H1 (cell line): ENCODE measurements around the gene ORMDL2. TPM values are rescaled to one million over a fixed set of nuclear protein-coding genes. Genes with fewer than 3 reads are reported as not detected.

Experiments
- CTCF ChIA-PET: fragments of 300-600 bp; sonication (Branson Sonifier 250); formaldehyde crosslinking; loops from one replicate; lab custom pipeline; 2021; ENCODE audit not compliant: partially characterized antibody; lab: Charles Lee
- POLR2A ChIA-PET: fragments of 300-600 bp; sonication (Branson Sonifier 250); formaldehyde crosslinking; loops from one replicate; lab custom pipeline; 2021; ENCODE audit warnings: inconsistent platforms; ENCODE audit not compliant: partially characterized antibody; lab: Charles Lee
- DNase-seq, 2 experiments: peaks; one replicate each; pipeline versions ENCODE4 v3.0.0 to v3.0.0-alpha.2; 2010 to 2022; ENCODE audit warnings: low spot score in 2 of 2, low read depth in 1 of 2, mixed read lengths in 1 of 2
- FAIRE-seq: peaks from 2 replicates; lab custom pipeline; 2011; peaks lifted over from hg19 to GRCh38; lab: Jason Lieb, UNC
- H2AFZ ChIP-seq: 2 replicates; pipeline ENCODE4 v1.8.1; 2012; ENCODE audit warnings: low read length, inconsistent platforms
- H2AK5ac ChIP-seq: 2 replicates; pipeline ENCODE4 v1.6.1; 2013; ENCODE audit warnings: low read depth, low read length
- H2BK120ac ChIP-seq: replicated peaks from 2 replicates; pipeline ENCODE3; 2013; ENCODE audit warnings: low read depth, low read length, inconsistent platforms
- H2BK12ac ChIP-seq: 2 replicates; pipeline ENCODE4 v1.6.1; 2013; ENCODE audit warnings: low read depth, low read length
- H2BK15ac ChIP-seq: 2 replicates; pipeline ENCODE4 v1.6.1; 2013; ENCODE audit warnings: low read length
- H2BK20ac ChIP-seq: 2 replicates; pipeline ENCODE4 v1.6.1; 2013; ENCODE audit warnings: low read length
- H2BK5ac ChIP-seq: 2 replicates; pipeline ENCODE4 v1.6.1; 2013; ENCODE audit warnings: low read depth, low read length
- H3K14ac ChIP-seq: 2 replicates; pipeline ENCODE4 v1.6.1; 2013; ENCODE audit warnings: inconsistent platforms; ENCODE audit not compliant: insufficient read length
- H3K18ac ChIP-seq: 2 replicates; pipeline ENCODE4 v1.6.1; 2013; ENCODE audit warnings: low read length; ENCODE audit errors: extremely low read depth
- H3K23ac ChIP-seq: 2 replicates; pipeline ENCODE4 v1.6.1; 2013; ENCODE audit warnings: inconsistent platforms; ENCODE audit not compliant: insufficient read length
- H3K23me2 ChIP-seq: 2 replicates; pipeline ENCODE4 v1.6.1; 2013; ENCODE audit warnings: low read depth, low read length
- H3K27ac ChIP-seq: 2 replicates; pipeline ENCODE4 v1.6.1; 2011; ENCODE audit warnings: low read depth, low read length, inconsistent platforms
- H3K27me3 ChIP-seq, 4 experiments: replicated peaks in 1 of 4; 1 replicate in 1 of 4; 2 replicates in 3 of 4; pipeline versions ENCODE4 v1.6.1 to v1.8.1; 2011 to 2013; ENCODE audit warnings: low read length in 3 of 4, mild to moderate bottlenecking in 3 of 4, inconsistent platforms in 2 of 4, mixed read lengths in 2 of 4, moderate library complexity in 1 of 4; ENCODE audit not compliant: control insufficient read depth in 3 of 4, insufficient read depth in 3 of 4; ENCODE audit errors: extremely low read depth in 1 of 4
- H3K36me3 ChIP-seq, 4 experiments: 2 replicates each; pipeline versions ENCODE4 v1.6.1 to v1.8.1; 2011 to 2013; ENCODE audit warnings: mild to moderate bottlenecking in 4 of 4, low read length in 3 of 4, moderate library complexity in 2 of 4, control low read depth in 1 of 4, inconsistent platforms in 1 of 4; ENCODE audit not compliant: insufficient read depth in 4 of 4, control insufficient read depth in 2 of 4
- H3K4ac ChIP-seq: replicated peaks from 2 replicates; pipeline ENCODE3; 2013; ENCODE audit warnings: low read length, low read depth, mixed read lengths, inconsistent platforms; ENCODE audit not compliant: insufficient read length
- H3K4me1 ChIP-seq, 4 experiments: replicated peaks in 1 of 4; 1 replicate in 1 of 4; 2 replicates in 3 of 4; pipeline versions ENCODE4 v1.6.1 to v1.8.1; 2011 to 2013; ENCODE audit warnings: low read length in 3 of 4, inconsistent platforms in 2 of 4, mixed read lengths in 1 of 4; ENCODE audit not compliant: insufficient read depth in 4 of 4, control insufficient read depth in 3 of 4
- H3K4me2 ChIP-seq, 2 experiments: 2 replicates each; pipeline versions ENCODE4 v1.6.1 to v1.8.1; 2011 to 2013; ENCODE audit warnings: low read depth in 2 of 2, low read length in 2 of 2, control low read depth in 1 of 2, inconsistent platforms in 1 of 2, mild to moderate bottlenecking in 1 of 2; ENCODE audit not compliant: insufficient read depth in 1 of 2
- H3K4me3 ChIP-seq, 4 experiments: fragments of 200-600, 300-600 bp in 1 of 4; sonication (generic), shearing (Covaris generic), sonication (Bioruptor Twin) in 1 of 4; 2 replicates each; pipeline versions ENCODE4 v1.5.1 to v1.8.1; 2011 to 2016; ENCODE audit warnings: low read length in 4 of 4, low read depth in 3 of 4, control low read depth in 2 of 4, inconsistent platforms in 2 of 4, mild to moderate bottlenecking in 2 of 4, mixed read lengths in 1 of 4, moderate library complexity in 1 of 4; ENCODE audit not compliant: insufficient read depth in 2 of 4; ENCODE audit errors: extremely low read depth in 1 of 4
- H3K56ac ChIP-seq: replicated peaks from 2 replicates; pipeline ENCODE3; 2013; ENCODE audit warnings: low read depth, mild to moderate bottlenecking, mixed read lengths, low read length, inconsistent platforms; ENCODE audit not compliant: insufficient read length
- H3K79me1 ChIP-seq: 2 replicates; pipeline ENCODE4 v1.6.1; 2013; ENCODE audit warnings: low read depth, low read length, control low read depth
- H3K79me2 ChIP-seq, 2 experiments: 2 replicates each; pipeline versions ENCODE4 v1.6.1 to v1.8.1; 2012 to 2013; ENCODE audit warnings: low read length in 2 of 2, mild to moderate bottlenecking in 2 of 2, inconsistent platforms in 1 of 2; ENCODE audit not compliant: insufficient read depth in 2 of 2, control insufficient read depth in 1 of 2
- H3K9ac ChIP-seq, 4 experiments: replicated peaks in 1 of 4; 1 replicate in 1 of 4; 2 replicates in 3 of 4; pipeline versions ENCODE4 v1.6.1 to v1.8.1; 2011 to 2013; ENCODE audit warnings: low read depth in 3 of 4, low read length in 3 of 4, control low read depth in 2 of 4, mild to moderate bottlenecking in 2 of 4, moderate library complexity in 2 of 4, inconsistent platforms in 1 of 4; ENCODE audit errors: extremely low read depth in 1 of 4
- H3K9me3 ChIP-seq, 2 experiments: 2 replicates each; pipeline versions ENCODE4 v1.6.1 to v1.8.1; 2012 to 2013; ENCODE audit warnings: mild to moderate bottlenecking in 2 of 2, moderate library complexity in 2 of 2, control low read depth in 1 of 2, inconsistent platforms in 1 of 2, low read depth in 1 of 2, low read length in 1 of 2, mixed read lengths in 1 of 2; ENCODE audit not compliant: insufficient read depth in 2 of 2
- H4K20me1 ChIP-seq, 2 experiments: replicated peaks in 1 of 2; 2 replicates each; pipeline versions ENCODE3 to v1.8.1; 2011 to 2013; ENCODE audit warnings: inconsistent platforms in 2 of 2, low read length in 2 of 2, mild to moderate bottlenecking in 1 of 2; ENCODE audit not compliant: insufficient read depth in 2 of 2, control insufficient read depth in 1 of 2
- H4K5ac ChIP-seq: 2 replicates; pipeline ENCODE4 v1.6.1; 2013; ENCODE audit warnings: low read length, low read depth, mixed read lengths, inconsistent platforms; ENCODE audit not compliant: insufficient read length
- H4K8ac ChIP-seq: 2 replicates; pipeline ENCODE4 v1.8.0; 2013; ENCODE audit warnings: mild to moderate bottlenecking, moderate library complexity, low read length, inconsistent platforms; ENCODE audit not compliant: insufficient read depth; ENCODE audit errors: extremely low read depth
- H4K91ac ChIP-seq: replicated peaks from 2 replicates; pipeline ENCODE3; 2013; ENCODE audit warnings: low read length, mixed read lengths, inconsistent platforms; ENCODE audit not compliant: insufficient read length
- HDAC6 ChIP-seq: IDR thresholded peaks from one replicate; pipeline ENCODE4 v1.7.1; 2012; ENCODE audit warnings: low read depth, mild to moderate bottlenecking, inconsistent platforms, low read length, moderate library complexity
- SP4 ChIP-seq: IDR thresholded peaks from 2 replicates; pipeline ENCODE4 v1.6.1; 2012; ENCODE audit warnings: low read length, inconsistent platforms
- YY1 ChIP-seq: IDR thresholded peaks from 2 replicates; pipeline ENCODE4 v1.6.1; 2011; ENCODE audit warnings: low read depth, mild to moderate bottlenecking, low read length
- WGBS, 2 experiments: shearing (Covaris generic) in 1 of 2; methylation state at CpG; one replicate each; pipeline versions ENCODE4 v1.1.6 to v1.1.7; 2013 to 2015; ENCODE audit warnings: low lambda C conversion rate in 2 of 2, mixed read lengths in 2 of 2, inconsistent platforms in 1 of 2, low coverage in 1 of 2, missing lambda C conversion rate in 1 of 2; ENCODE audit not compliant: insufficient replicate concordance in 2 of 2, insufficient coverage in 1 of 2, insufficient read length in 1 of 2; ENCODE audit errors: extremely low coverage in 1 of 2, missing lambda C conversion rate in 1 of 2; 5-methylcytosine and 5-hydroxymethylcytosine counted together
- polyA plus RNA-seq, 7 experiments: library from polyadenylated mRNA; depleted of rRNA in 3 of 7; stranded (reverse) in 5 of 7; unstranded in 2 of 7; fragments of >200 nt in 5 of 7; fragments of 200-250 nt in 2 of 7; gene quantifications; 1 replicate in 5 of 7; 2 replicates in 1 of 7; 4 replicates in 1 of 7; pipeline versions ENCODE4 v1.2.1 to v1.2.3, GENCODE V29; 2011 to 2013; ENCODE audit warnings: missing spikeins in 2 of 7, mixed read lengths in 2 of 7
- total RNA-seq: library from RNA; stranded (reverse); fragmentation: NEBNext Ultra II Directional; extraction: Animal tissue kit (Norgen Biotek cat#: 25700); gene quantifications from 2 replicates; pipeline ENCODE4 v1.2.1, GENCODE V29; 2021

The ORMDL2 gene
- total and polyA plus RNA-seq, 2 of the 8 experiments (the other 6 are each of a cell fraction or from before 2014, with no cell fraction given), result 39.0 to 65.6 TPM

DNA sequence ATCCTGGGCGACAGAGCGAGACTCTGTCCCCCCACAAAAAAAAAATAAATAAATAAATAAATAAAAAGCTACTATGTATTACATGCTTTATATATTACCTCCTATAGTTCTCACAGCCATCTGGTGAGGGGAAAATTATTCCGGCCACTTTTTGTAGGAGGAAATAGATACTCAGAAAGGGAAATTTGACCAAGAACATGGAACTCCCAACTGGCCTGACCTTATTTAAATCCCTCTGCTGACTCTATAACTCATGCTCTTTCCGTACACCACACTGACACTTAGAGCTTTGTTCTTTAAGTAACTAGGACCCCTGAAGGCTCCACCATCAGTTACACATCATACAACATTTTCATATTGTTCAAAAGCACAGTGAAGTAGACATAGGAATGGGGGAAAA lies 27.1 kb downstream of the ORMDL2 start:
- Histone ChIP-seq H3K18ac (no peak overlapping the region), H3K14ac (no peak overlapping the region), H3K79me2 (no peaks in the 10 kb centered on the region), H2BK15ac (no peak overlapping the region), H3K4me2 (no peak overlapping the region), H3K4me3 (no peak overlapping the region), H4K5ac (no peak overlapping the region), H3K56ac (no peak overlapping the region), H2BK20ac (no peak overlapping the region), H2AFZ (no peak overlapping the region), H2BK120ac (no peak overlapping the region), H3K79me1 (no peaks in the 10 kb centered on the region), H3K36me3 (no peaks in the 10 kb centered on the region), H3K4ac (no peak overlapping the region), H3K9ac (no peak overlapping the region), H3K9me3 (no peaks in the 10 kb centered on the region), H3K4me1 (peaks cover 0 to 8% (median 2%) of the 10 kb centered on the region in 4 experiments; a peak in 3 of 7 replicates), H3K27ac (no peak overlapping the region), H3K27me3 (no peaks in the 10 kb centered on the region), H2BK5ac (no peak overlapping the region), H2BK12ac (no peak overlapping the region), H4K8ac (no peak overlapping the region), H3K23me2 (no peaks in the 10 kb centered on the region), H3K23ac (no peak overlapping the region), H2AK5ac (no peak overlapping the region), H4K20me1 (no peaks in the 10 kb centered on the region), H4K91ac (no peak overlapping the region)
- DNase-seq, result no peak
- ChIA-PET CTCF (interaction anchor here (2.6 kb wide), 1 partner anchor 24 kb away, joined by 9 read pairs; no protein-coding TSS in a partner anchor), POLR2A (interaction anchor here (1.4 to 7.3 kb wide), 2 partner anchors 14 to 17 kb away, joined by 3 to 82 read pairs; partner anchors contain the start of gene DNAJC14)
- FAIRE-seq, result no peak
- TF ChIP-seq SP4, result no peak
- TF ChIP-seq YY1, result no peak
- no peak for TF ChIP-seq HDAC6
- 93% methylated on average over 4 of the region's 4 CpGs; no CpG with 5 or more reads in 1 of the 2 experiments for WGBS, 2 experiments
